Sigmoid colon (tissue), 7 donors: ENCODE data around the gene ACER2. TPM values are rescaled to one million over a fixed set of nuclear protein-coding genes. Genes with fewer than 3 reads are reported as not detected.
A peak's percentile ranks its signal among the peaks of the same experiment; 100 is the strongest.

ENCODE experiments used
- DNase-seq: peaks from one replicate; pipeline ENCODE4 v3.0.0-alpha.2; 2019
- H3K27ac ChIP-seq, 4 donors: fragments of 200-600 bp; sonication (generic); one replicate each; pipeline ENCODE4 v1.5.1; 2016 to 2019; ENCODE audit warnings: mild to moderate bottlenecking in 1 of 4
- H3K27me3 ChIP-seq, 3 donors: fragments of 200-600 bp; sonication (generic); one replicate each; pipeline ENCODE4 v1.5.1; 2019; ENCODE audit warnings: mild to moderate bottlenecking in 1 of 3
- H3K36me3 ChIP-seq, 4 donors: fragments of 200-600 bp; sonication (generic); one replicate each; pipeline ENCODE4 v1.5.1; 2016 to 2019
- H3K4me1 ChIP-seq, 4 donors: fragments of 200-600 bp; sonication (generic); one replicate each; pipeline ENCODE4 v1.5.1; 2017 to 2019
- H3K4me3 ChIP-seq, 4 donors: fragments of 200-600 bp; sonication (generic); one replicate each; pipeline ENCODE4 v1.5.1; 2017 to 2019; ENCODE audit warnings: mild to moderate bottlenecking in 2 of 4, moderate library complexity in 1 of 4
- H3K9me3 ChIP-seq, 4 donors: fragments of 200-600 bp in 3 of 4; sonication (generic) in 3 of 4; one replicate each; pipeline versions ENCODE4 v1.5.1 to v1.6.1; 2013 to 2019
- EP300 ChIP-seq, 4 donors: sonication (generic); formaldehyde crosslinking; IDR thresholded peaks; one replicate each; pipeline ENCODE4 v1.6.1; 2017; ENCODE audit warnings: antibody characterized with exemption in 4 of 4
- POLR2A ChIP-seq, 2 donors: fragments of 450-650 bp; IDR thresholded peaks; one replicate each; pipeline ENCODE4 v1.6.1; 2016; ENCODE audit warnings: antibody characterized with exemption in 2 of 2, mild to moderate bottlenecking in 2 of 2, moderate library complexity in 2 of 2
- POLR2AphosphoS5 ChIP-seq, 4 donors: sonication (generic); formaldehyde crosslinking; IDR thresholded peaks; one replicate each; pipeline ENCODE4 v1.6.1; 2017; ENCODE audit warnings: antibody characterized with exemption in 4 of 4
- WGBS, 2 donors: extraction: QIAGEN DNeasy Blood & Tissue Kit; methylation state at CpG; one replicate each; pipeline ENCODE4 v1.1.7; 2013; 5-methylcytosine and 5-hydroxymethylcytosine counted together
- intact Hi-C: fragments of 100-400 bp; cut with DNase I; formaldehyde crosslinking; loops from one replicate; pipeline ENCODE4 v1.15.1; 2023
- polyA plus RNA-seq, 3 donors: library from polyadenylated mRNA; stranded (reverse); fragments of 200-250 nt; gene quantifications; one replicate each; pipeline ENCODE4 v1.2.3, GENCODE V29; 2013
- total RNA-seq, 4 donors: library from RNA; depleted of rRNA; stranded (reverse); fragments of >200 nt; gene quantifications; one replicate each; pipeline ENCODE4 v1.1.0, GENCODE V29; 2016
- TF ChIP-seq, protein P1 (sequence below), 4 experiments: fragments of 450-650 bp in 3 of 4; fragments of 200-600 bp in 1 of 4; IDR thresholded peaks; one replicate each; pipeline ENCODE4 v1.5.1; 2016 to 2019; ENCODE audit warnings: antibody characterized with exemption in 4 of 4, mild to moderate bottlenecking in 3 of 4, moderate library complexity in 2 of 4
- donor health status: healthy with polysubstance abuse.
- donor health status: Bipolar disorder and iron deficiency.
- donor health status: healthy.

Gene ACER2
- total RNA-seq (1 to 10 TPM; 3.1 to 4.3 (median 3.4) TPM), polyA plus RNA-seq (1 to 10 TPM; 1.2 to 1.8 (median 1.3) TPM)

GRCh38 chr9:19408693-19409400 is at the start of gene ACER2:
ACER2 (plus strand) TSS chr9:19409009; CDS start chr9:19409085, 76 bp downstream.
- H3K4me3 ChIP-seq: peak within 1 kb of the TSS; percentile 81 to 85 (median 83)
- peaks cover 0 to 19% (median 11%) of the 10 kb centered on the region in 4 donors for H3K4me1 ChIP-seq
- peak; percentile 96 for DNase-seq
- H3K27me3 ChIP-seq: no peaks in the 10 kb centered on the region
- peak; percentile 78 to 86 for TF ChIP-seq POLR2A (IDR thresholded peaks at IDR 0.05)
- TF ChIP-seq POLR2AphosphoS5 (IDR thresholded peaks at IDR 0.05): peak; percentile 91 to 98 (median 94)
- TF ChIP-seq EP300 (IDR thresholded peaks at IDR 0.05): no peak
- WGBS, 2 donors: 0% methylated on average over 61 of the region's 61 CpGs
- peak within 1 kb of the TSS; percentile 80 to 87 (median 86) for H3K27ac ChIP-seq
- no peaks in the 10 kb centered on the region for H3K36me3 ChIP-seq
- intact Hi-C loops: loop anchor here (2.0 kb wide), 2 partner anchors 28 to 48 kb away; partner anchors contain the start of gene RPS6
- H3K9me3 ChIP-seq: no peaks in the 10 kb centered on the region

DNA sequence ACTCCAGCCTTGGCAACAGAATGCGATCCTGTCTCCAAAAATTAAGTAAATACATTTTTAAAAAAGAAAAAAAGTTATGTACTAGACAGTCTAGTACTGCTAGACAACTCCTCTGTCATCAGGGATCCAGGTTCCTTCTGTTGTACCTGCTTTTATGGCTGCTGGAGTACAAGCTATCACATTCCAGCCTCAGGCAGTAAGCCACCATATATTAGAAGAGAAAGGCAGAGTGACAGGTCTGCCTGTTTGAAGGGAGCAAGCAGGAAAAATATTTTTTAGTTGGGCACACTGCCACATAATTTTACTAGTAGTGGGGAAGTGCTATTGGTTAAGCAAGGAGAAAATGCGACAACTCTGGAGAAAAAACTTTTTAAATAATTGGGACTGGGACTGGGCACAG is 39.7 kb upstream of the ACER2 start:
- Histone ChIP-seq H3K27ac (no peak overlapping the region), H3K4me1 (no peaks in the 10 kb centered on the region), H3K4me3 (no peak overlapping the region), H3K9me3 (no peaks in the 10 kb centered on the region), H3K36me3 (peaks cover 9 to 98% (median 19%) of the 10 kb centered on the region in 4 donors), H3K27me3 (no peaks in the 10 kb centered on the region)
- no peak for DNase-seq
- TF ChIP-seq, protein P1, sequence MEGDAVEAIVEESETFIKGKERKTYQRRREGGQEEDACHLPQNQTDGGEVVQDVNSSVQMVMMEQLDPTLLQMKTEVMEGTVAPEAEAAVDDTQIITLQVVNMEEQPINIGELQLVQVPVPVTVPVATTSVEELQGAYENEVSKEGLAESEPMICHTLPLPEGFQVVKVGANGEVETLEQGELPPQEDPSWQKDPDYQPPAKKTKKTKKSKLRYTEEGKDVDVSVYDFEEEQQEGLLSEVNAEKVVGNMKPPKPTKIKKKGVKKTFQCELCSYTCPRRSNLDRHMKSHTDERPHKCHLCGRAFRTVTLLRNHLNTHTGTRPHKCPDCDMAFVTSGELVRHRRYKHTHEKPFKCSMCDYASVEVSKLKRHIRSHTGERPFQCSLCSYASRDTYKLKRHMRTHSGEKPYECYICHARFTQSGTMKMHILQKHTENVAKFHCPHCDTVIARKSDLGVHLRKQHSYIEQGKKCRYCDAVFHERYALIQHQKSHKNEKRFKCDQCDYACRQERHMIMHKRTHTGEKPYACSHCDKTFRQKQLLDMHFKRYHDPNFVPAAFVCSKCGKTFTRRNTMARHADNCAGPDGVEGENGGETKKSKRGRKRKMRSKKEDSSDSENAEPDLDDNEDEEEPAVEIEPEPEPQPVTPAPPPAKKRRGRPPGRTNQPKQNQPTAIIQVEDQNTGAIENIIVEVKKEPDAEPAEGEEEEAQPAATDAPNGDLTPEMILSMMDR (IDR thresholded peaks at IDR 0.05): no peak
- TF ChIP-seq POLR2A (IDR thresholded peaks at IDR 0.05) (no peak), EP300 (IDR thresholded peaks at IDR 0.05) (no peak), POLR2AphosphoS5 (IDR thresholded peaks at IDR 0.05) (no peak)
- WGBS, 2 donors: 95% methylated on average over 2 of the region's 2 CpGs
- intact Hi-C loops: no loop called here

GRCh38 chr9:19371942-19372341 is 36.9 kb upstream of the ACER2 start:
- intact Hi-C loops: loop anchor here (10.0 kb wide), 1 partner anchor 247 kb away; the partner anchor contains the start of gene PLIN2
- Histone ChIP-seq H3K4me1 (no peaks in the 10 kb centered on the region), H3K27me3 (no peaks in the 10 kb centered on the region), H3K36me3 (peaks cover 18 to 98% (median 32%) of the 10 kb centered on the region in 4 donors), H3K4me3 (no peak overlapping the region), H3K9me3 (no peaks in the 10 kb centered on the region), H3K27ac (no peak overlapping the region)
- no peak for DNase-seq
- 79 to 83% methylated on average over 5 of the region's 5 CpGs for WGBS, 2 donors
- TF ChIP-seq EP300 (IDR thresholded peaks at IDR 0.05) (no peak), POLR2A (IDR thresholded peaks at IDR 0.05) (no peak), POLR2AphosphoS5 (IDR thresholded peaks at IDR 0.05) (no peak)
- TF ChIP-seq, protein P1 (IDR thresholded peaks at IDR 0.05): no peak

- Histone ChIP-seq H3K27me3 (no peaks in the 10 kb centered on the region), H3K27ac (no peak overlapping the region), H3K36me3 (peaks cover 21 to 98% (median 36%) of the 10 kb centered on the region in 4 donors), H3K9me3 (no peaks in the 10 kb centered on the region), H3K4me3 (no peak overlapping the region), H3K4me1 (peaks cover 0 to 5% (median under 1%) of the 10 kb centered on the region in 4 donors)
- no peak for TF ChIP-seq POLR2A (IDR thresholded peaks at IDR 0.05)
- TF ChIP-seq, protein P1 (IDR thresholded peaks at IDR 0.05): no peak
- no peak for TF ChIP-seq EP300 (IDR thresholded peaks at IDR 0.05)
- no peak for TF ChIP-seq POLR2AphosphoS5 (IDR thresholded peaks at IDR 0.05)
- DNase-seq: no peak
- intact Hi-C loops: loop anchor here (10.0 kb wide), 1 partner anchor 248 kb away; the partner anchor contains the start of gene PLIN2
- WGBS, 2 donors: 92 to 94% methylated on average over 8 of the region's 8 CpGs
These were observed 36.2 kb upstream of the ACER2 start for GRCh38 chr9:19372567-19372966.

DNA sequence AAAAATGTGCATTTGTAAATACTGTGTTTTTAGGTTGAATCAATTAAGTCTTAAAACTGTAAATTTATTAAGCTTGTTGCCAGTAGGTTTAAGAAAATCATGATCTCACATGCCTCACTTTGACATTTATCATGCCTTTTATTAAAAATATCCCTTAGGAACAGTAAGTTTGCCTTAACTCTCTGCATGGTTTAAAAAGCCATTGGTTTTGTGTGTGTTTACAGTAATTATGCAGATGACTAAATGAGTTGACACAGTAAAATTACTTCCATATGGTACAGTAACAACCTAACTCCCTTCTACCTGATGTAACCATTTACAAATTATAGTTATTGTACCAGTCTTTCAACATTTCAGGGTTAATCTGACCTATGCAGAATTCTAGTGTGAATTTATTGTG is 35.3 kb upstream of the ACER2 start:
- intact Hi-C loops: loop anchor here (10.0 kb wide), 1 partner anchor 249 kb away; the partner anchor contains the start of gene PLIN2
- H3K27ac ChIP-seq: no peak overlapping the region
- TF ChIP-seq EP300 (IDR thresholded peaks at IDR 0.05) (no peak), POLR2A (IDR thresholded peaks at IDR 0.05) (no peak), POLR2AphosphoS5 (IDR thresholded peaks at IDR 0.05) (no peak)
- TF ChIP-seq, protein P1 (IDR thresholded peaks at IDR 0.05): no peak
- no peaks in the 10 kb centered on the region for H3K9me3 ChIP-seq
- DNase-seq: no peak
- H3K27me3 ChIP-seq: no peaks in the 10 kb centered on the region
- no peak overlapping the region for H3K4me3 ChIP-seq
- peaks cover 0 to 14% (median 9%) of the 10 kb centered on the region in 4 donors for H3K4me1 ChIP-seq
- H3K36me3 ChIP-seq: peaks cover 30 to 98% (median 44%) of the 10 kb centered on the region in 4 donors
